ENCODE results near the gene ACADM.
"Not testable (repeated sequence)": the region's sequence is repeated elsewhere in the genome, so short reads cannot be mapped to it uniquely, and the experiment has no call there.

Gene ACADM

DNA sequence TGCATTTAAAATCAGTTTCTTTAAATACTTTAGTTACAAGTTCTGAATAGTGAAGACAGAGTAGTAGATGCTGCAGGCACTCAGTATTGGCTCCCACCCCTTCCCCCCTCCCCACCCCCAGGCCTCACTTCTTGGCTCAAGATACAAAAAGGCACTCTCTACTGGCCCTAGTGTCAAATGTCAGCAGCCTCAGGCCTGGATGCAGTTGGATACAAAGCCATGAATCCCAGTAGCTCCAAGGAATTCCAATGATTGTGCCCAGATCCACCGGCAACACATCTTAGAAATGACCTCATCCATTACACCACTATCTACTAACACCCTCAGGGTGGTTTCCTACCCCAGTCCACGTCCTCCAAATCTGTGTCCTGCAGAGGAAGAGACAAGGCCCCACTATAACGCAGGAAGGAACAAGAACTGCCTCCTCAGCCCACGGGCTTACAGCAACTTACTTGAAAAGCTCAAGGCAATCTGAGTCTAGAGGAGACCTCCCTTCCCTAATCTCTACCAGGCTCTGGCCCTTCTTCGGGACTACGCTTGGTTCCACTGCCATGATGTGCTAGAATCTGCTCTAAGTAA lies 17.6 kb downstream of the ACADM start:
- FAIRE-seq: no peak

DNA sequence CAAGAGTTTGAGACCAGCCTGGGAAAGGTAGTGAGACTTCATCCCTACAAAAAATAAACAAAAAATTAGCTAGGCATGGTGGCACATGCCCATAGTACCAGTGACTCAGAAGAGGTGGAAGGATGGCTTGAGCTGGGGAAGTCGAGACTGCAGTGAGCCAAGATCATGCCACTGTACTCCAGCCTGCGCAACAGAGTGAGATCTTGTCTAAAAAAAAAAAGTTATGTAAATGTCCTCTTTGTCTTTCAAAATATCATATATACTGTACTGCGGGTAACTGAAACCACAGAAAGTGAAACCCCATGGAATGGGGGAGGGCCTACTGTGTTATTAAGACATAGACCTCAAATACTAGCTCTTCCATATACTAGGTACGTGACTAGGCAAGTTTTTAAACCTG lies 20.8 kb downstream of the ACADM start:
- FAIRE-seq: no peak

DNA sequence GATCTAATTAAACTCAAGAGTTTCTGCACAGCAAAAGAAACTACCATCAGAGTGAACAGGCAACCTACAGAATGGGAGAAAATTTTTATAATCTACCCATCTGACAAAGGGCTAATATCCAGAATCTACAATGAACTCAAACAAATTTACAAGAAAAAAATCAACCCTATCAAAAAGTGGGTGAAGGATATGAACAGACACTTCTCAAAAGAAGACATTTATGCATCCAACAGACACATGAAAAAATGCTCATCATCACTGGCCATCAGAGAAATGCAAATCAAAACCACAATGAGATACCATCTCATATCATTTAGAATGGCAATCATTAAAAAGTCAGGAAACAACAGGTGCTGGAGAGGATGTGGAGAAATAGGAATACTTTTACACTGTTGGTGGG lies 32.7 kb downstream of the ACADM start:
- not testable (repeated sequence) for FAIRE-seq

DNA sequence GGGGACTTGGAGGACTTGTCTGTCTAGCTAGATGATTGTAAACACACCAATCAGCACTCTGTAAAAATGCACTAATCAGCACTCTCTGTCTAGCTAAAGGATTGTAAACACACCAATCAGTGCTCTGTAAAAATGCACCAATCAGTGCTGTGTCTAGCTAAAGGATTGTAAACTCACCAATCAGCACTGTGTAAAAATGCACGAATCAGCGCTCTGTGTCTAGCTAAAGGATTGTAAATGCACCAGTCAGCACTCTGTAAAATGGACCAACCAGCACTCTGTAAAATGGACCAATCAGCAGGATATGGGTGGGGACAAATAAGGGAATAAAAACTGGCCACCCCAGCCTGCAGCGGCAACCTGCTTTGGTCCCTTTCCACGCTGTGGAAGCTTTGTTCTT lies 34.0 kb downstream of the ACADM start:
- FAIRE-seq: not testable (repeated sequence)

DNA sequence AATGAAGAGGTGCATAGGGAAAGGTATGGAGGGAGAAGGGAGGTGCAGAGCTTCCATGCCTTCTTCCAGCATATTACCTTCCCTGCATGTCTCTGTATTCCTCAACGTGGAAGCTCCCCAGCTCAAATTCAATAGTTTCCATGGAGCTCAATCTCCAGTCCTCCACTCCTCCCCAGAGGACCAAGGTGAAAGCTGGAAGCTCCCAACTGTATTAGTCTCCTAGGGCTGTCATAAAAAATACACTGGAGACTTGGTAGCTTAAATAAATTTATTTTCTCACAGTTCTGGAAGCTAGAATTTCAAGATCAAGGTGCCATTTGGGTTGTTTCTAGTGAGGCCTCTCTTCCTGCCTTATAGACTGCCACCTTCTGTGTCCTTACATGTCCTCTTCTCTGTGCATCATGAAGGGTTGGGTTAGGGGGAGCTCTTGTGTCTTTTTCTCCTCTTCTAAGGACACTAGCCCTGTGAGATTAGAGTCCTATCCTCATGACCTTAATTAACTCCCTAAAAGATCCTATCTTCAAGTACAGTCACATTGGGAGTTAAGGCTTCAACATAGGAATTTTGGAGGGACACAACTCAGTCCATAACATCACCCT lies 39.6 kb downstream of the ACADM start:
- FAIRE-seq: no peak

DNA sequence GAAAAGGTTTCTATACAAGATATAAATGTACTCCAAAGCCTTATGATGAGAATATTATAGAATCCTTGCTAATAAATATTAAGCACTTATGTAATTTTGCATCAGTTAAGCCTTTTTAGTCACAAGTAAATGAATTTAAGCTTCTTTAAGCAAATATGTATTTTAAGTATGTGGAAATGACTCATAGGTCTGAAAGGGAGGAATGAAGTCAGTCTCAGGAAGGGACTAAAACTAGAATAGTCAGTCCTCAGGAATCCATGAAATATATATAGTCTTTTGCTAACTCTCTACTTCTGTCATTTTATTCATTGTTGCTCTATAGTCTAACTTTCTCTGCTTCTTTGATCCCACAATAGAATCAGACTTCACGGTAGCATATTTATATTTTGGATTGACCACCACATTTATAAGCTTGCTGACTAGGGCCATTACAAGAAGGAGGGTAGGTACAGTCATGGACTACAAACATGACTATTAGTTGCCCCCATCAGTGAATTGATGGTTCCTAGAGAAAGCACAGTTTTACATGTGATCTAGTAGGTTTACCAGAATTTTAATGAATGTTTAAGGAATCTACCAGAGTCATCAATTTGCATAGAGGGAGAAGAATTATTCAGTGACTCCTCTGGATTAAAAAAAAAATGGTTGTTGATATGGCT lies 41.3 kb downstream of the ACADM start:
- FAIRE-seq: no peak

DNA sequence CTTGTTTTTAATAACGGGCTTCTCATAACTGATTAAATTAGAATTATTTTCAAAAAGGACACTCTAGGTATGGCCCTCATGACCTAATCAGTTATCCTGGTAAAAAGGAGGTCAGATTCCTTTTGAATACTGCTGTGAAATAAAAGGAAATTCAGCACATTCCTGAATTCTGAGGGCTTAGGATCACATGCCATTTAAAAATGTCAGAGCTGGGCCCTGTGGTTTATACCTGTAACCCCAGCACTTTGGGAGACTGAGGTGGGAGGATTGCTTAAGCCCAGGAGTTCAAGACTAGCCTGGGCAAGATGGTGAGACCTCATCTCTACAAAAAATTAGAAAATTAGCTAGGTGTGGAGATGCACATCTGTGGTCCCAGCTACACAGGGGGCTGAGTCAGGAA lies 43.5 kb downstream of the ACADM start:
- FAIRE-seq: no peak

DNA sequence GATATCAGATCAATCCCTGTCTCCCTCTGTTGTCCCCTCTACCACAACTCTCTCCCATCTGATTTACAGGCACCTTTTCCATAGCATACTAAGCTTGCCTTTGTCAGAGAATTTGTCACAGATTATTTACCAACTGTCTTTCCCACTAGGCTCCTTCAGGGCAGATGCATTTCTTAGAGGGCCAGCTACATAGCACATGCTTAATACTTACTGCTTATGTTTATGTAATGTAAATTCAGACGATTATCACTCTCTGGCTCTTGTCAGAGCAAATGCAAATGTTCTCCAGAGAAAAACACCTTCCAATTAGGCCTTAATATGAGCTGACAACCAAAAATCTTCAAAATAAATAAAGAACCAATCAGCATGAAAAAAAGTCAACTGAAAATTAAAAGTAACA lies 46.3 kb downstream of the ACADM start:
- FAIRE-seq: no peak

DNA sequence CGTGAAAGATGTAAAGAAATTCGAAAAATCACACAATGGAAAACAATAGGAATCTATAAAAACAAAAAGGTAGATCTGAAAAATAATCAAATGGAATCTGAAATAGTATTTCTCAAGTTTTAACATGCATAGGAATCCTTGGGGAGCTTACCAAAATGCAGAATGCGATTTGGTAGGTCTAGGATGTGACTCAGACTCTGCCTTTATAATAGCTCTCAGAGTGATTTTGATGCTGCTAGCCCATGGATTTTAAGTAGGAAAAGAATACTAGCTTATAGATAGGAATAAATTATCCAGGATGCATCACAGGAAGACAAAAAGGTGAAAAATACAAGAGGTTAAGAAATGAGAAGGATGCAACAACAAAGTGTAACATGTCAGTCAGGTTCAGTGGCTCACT lies 47.5 kb downstream of the ACADM start:
- no peak for FAIRE-seq

DNA sequence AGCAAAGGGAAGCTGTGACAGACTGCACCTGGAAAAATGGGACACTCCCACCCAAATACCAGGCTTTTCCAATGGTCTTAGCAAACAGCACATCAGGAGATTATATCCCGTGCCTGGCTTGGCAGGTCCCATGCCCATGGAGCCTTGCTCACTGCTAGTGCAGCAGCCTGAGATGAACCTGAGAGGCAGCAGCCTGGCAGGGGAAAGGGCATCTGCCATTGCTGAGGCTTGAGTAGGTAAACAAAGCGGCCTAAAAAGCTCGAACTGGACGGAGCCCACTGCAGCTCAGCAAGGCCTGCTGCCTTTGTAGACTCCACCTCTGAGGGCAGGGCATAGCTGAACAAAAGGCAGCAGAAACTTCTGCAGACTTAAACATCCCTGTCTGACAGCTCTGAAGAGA lies 53.3 kb downstream of the ACADM start:
- FAIRE-seq: not testable (repeated sequence)

DNA sequence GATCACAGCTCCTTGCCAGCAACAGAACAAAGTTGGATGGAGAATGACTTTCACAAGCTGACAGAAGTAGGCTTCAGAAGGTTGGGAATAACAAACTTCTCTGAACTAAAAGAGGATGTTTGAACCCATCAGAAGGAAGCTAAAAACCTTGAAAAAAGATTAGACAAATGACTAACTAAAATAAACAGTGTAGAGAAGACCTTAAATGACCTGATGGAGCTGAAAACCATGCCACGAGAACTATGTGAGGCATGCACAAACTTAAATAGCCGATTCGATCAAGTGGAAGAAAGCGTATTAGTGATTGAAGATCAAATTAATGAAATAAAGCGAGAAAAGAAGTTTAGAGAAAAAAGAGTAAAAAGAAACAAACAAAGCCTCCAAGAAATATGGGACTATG lies 54.2 kb downstream of the ACADM start:
- not testable (repeated sequence) for FAIRE-seq

DNA sequence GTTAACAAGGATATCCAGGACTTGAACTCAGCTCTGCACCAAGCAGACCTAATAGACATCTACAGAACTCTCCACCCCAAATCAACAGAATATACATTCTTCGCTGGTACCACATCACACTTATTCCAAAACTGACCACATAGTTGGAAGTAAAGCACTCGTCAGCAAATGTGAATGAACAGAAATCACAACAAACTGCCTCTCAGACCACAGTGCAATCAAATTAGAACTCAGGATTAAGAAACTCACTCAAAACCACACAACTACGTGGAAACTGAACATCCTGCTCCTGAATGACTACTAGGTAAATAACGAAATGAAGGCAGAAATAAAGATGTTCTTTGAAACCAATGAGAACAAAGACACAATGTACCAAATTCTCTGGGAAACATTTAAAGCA lies 55.7 kb downstream of the ACADM start:
- FAIRE-seq: not testable (repeated sequence)

DNA sequence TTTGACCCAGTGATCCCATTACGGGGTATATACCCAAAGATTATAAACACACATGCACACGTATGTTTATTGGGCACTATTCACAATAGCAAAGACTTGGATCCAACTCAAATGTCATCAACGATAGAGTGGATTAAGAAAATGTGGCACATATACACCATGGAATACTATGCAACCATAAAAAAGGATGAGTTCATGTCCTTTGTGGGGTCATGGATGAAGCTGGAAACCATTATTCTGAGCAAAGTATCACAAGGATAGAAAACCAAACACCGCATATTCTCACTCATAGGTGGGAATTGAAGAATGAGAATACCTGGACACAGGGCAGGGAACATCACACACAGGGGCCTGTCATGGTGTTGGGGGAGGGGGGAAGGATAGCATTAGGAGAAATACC lies 59.4 kb downstream of the ACADM start:
- FAIRE-seq: not testable (repeated sequence)

DNA sequence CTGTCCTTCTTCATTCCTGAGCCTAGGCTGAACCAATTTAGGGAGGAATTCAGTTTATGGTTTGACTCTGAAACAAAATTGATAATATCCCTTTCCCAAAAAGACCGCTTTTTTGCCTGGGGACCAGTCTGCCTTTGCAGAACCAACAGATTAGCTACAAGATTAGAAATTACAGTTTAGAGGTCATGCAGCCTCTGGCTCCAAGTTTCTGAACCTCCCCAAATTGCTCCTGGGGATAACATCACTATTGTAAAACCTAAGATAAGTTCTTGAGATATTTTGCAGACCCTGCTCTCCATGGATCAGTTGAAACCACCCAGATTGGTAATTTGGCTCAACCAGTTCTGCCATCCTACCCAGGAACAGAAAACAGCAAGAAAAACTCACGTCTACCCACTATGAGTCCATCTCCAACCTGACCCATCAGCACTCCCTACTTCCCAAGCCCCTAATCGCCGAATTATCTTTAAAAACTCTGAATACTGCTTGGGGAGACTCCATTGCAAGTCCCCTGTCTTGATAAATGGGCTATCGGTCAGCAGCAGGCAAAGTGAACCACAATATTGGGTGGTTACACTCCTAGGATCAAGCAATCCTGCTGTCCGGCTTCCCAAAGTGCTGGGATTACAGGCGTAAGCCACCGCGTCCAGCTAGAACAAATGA lies 60.9 kb downstream of the ACADM start:
- no peak for FAIRE-seq

DNA sequence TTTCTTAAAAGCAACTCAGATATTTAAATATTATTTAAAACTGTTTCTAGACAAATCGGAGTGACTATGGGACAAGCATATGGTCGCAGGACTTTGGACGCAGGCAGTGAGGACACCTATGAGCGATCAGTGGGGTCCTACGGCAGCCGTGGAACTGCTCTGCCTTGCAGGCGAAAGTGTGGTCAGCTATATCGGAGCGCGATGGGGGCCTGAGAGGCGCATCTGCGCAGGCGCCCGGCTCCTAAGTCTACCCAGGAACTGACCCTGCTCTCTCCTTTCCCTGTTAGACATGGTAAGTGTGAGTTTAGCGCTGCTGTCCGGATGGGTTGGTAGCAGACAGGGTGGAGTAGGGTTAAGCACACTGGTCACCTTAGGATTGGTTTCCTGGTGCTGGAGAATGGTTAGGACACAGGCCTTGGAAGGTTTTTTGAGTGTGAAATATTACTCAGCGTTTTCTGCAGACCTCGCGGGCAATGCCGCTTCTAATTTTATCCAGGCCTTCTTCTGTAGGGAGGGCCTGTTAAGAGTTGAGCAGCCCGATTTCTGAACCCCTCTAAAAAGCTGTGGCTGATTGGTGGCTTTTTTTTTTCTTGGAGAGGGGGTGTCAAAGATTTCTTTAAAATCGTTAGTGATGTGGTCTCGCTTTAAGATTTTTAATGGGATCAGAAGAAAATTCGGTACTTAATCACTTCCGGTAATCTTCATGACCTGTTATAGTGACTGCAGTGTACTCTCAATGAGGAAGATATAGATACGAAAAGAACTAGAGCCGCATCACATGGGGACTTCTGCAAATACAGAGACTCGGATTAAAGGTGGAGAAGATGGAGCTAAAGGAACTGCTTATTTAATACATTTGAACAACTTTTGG lies 61.7 kb downstream of the ACADM start, which contains the start of gene RABGGTB:
Gene RABGGTB (plus strand): TSS at position 274 of the 871 bp plus-strand sequence. CDS start 16 bp downstream, at position 290.
- peak; percentile 82 for FAIRE-seq

DNA sequence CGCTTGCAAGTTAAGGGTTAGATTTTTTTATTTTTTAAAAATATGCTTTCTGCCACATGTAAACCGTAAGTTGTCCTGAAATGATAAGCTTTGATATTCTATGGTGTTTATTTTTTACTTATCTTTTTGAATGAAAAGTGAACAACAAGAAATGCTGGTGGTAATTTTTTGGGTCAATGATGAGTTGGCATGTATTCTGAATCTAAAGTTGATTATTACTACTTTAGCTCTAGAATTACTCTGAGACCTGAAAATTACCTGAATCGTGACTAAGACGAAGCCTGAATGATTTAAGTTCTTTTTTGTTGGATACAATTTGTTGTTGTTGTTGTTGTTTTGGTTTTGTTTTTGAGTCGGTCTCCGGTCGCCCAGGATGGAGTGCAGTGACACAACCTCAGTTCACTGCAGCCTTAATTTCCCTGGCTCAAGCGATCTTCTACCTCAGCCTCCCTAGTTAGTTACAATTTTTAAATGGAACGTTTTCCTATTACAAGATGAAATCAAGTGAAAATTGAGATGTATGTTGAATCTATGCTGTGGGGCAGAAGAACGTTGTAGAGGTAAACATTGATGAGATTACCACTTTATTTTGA lies 62.5 kb downstream of the ACADM start:
- FAIRE-seq: no peak

DNA sequence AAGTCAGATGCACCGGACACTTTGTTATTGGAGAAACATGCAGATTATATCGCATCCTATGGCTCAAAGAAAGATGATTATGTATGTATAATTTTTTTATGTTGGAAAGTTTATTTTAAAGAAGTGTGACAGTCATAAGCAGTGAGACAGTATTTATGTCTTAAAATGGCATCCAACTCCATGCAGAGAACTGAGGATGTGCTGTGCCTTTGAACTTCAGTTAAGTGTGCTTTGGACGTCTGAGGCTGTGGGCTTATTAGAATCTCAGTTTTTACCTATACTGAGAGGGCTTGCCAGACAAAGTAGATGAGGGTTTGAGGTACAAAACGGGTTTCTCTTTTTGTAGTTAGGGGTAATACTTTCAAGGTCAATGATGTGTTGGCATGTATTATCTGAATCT lies 63.0 kb downstream of the ACADM start:
- FAIRE-seq: no peak

DNA sequence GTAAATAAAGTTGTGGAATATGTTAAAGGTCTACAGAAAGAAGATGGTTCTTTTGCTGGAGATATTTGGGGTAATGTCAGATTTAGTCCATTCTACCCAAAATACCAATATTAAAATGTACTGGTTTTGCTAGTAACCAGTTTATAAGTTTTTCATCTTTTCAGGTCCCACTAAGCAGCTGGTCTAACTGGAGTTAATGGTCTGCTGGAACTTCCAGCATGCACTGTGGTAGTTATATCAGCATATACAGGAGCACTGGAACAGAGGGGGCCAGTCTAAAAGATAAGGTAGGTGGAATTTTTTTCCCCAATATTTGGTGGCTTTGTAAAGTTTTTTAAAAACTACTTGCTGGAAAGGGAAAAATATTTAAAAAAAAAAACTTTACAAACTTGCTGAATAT lies 65.5 kb downstream of the ACADM start:
- FAIRE-seq: no peak

DNA sequence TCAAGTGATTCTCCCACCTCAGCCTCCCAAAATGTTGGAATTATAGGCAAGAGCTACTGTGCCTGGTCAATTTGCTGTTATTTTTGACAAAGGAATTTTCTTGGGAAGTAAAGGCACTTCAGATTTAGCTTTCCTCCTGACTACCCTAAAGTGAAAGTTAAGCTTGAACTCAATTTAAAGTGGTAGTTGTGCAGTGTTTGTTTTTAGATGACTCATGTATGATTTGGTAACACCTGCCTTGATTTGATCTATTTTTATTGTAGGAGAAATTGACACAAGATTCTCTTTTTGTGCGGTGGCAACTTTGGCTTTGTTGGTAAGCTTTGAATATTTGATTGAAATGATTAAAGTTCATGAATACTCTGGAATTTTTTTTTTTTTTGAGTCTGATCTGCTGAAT lies 66.5 kb downstream of the ACADM start:
- FAIRE-seq: no peak

DNA sequence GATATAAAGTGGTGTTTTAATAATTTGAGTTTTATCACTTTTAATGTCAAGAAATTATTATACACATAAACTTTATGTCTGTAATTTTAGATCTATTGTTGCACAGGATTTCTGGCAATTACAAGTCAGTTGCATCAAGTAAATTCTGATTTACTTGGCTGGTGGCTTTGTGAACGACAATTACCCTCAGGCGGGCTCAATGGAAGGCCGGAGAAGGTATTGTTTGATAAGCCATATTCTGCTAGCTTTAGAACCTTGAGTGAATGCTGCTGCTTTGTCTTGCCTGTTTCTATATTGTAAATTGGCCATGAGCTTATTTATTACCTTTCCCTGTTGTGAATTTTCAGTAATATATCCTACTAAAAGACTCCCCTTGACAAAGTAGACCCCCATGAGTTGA lies 67.6 kb downstream of the ACADM start:
- no peak for FAIRE-seq

DNA sequence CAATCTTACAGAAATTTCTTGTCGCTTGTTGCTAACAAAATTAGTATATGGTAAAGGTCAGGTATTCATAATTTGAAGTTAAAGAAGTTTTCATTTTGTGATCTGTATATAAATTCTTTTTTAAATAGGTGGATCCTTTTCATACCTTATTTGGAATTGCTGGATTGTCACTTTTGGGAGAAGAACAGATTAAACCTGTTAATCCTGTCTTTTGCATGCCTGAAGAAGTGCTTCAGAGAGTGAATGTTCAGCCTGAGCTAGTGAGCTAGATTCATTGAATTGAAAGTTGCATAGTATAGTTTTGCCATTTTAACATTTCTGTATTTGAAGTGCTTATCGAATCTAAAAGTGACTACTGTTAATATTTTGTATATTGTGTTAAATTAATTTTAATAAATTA lies 69.9 kb downstream of the ACADM start:
- FAIRE-seq: no peak

DNA sequence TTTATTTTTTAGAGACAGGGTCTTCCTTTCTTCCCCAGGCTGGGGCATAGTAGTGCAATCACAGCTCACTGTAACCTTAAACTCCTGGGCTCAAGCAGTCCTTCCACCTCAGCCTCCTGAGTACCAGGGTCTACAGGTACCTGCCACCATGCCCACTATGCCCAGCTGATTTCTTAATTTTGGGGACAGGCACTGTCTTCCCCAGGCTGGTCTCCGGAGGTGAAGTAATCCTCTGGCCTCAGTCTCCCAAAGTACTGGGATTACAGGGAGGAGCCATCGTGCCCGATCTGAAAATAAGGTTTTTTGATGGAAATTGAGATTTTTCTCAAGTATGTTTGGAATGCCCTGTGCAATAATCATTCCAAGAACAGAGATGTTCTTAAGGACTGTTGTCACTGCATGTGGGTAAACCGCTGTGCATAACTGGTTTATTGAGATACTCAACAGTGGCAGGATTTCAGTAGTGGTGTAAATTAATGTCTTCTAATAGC lies 71.2 kb downstream of the ACADM start:
- FAIRE-seq: no peak
